ENCODE results near the gene AHDC1.

AHDC1 gene

DNA sequence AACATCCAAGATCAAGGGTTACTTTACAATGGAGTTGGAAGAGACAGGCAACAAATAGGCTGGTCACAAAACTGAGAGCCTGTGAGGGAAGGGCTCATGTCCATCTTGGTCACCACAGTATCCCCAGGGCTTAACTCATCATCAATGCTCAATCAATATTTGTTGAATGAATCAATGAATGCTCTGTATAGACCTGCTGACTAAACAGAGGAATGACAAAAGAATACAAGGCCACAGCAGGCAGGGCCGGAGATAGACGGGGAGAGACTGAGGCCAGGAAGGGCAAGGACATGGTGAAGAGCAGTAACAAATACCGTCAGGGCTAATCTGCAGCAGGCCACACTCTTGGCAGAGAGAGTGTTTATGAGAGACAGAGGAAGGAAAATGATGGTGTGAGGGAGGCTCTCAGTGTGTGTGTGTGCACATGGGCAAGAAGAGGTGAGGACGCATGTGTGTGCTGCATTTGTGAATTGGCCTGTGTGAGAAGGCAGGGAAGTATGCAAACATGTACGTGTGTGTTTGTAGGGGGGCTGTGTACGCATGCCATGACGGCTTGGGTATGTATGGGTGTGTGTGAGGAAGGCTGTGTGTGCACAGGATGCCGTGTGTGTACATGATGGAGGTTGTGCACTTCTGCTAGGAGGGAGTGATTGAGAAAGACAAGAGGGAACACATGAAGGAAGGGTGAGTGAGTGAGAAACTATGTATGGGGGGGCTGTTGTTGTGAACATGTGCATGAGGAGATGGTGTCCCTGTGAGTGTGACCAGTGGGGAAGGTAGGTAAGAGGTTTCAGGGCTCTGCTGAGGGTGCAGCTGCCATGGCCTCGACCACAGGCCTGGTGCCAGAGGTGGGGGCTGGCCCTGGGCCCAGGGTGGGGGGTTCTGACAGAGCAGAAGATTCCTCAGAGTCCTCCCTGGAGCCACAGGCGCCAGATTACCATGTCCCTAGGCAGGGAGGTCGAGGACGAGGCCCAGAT is 15.4 kb downstream of the AHDC1 start:
- ATAC-seq = no peak
- TF ChIP-seq OSR1 (CRISPR knock-in tag; IDR thresholded peaks at IDR 0.05) = no peak
- no peak for TF ChIP-seq TOX (CRISPR knock-in tag; IDR thresholded peaks at IDR 0.05; ENCODE audit: borderline replicate concordance)
- no peak for TF ChIP-seq TCF4 (CRISPR knock-in tag; IDR thresholded peaks at IDR 0.05; ENCODE audit: borderline replicate concordance)
- no peak for TF ChIP-seq PPARA (CRISPR knock-in tag; IDR thresholded peaks at IDR 0.05; ENCODE audit: borderline replicate concordance)

DNA sequence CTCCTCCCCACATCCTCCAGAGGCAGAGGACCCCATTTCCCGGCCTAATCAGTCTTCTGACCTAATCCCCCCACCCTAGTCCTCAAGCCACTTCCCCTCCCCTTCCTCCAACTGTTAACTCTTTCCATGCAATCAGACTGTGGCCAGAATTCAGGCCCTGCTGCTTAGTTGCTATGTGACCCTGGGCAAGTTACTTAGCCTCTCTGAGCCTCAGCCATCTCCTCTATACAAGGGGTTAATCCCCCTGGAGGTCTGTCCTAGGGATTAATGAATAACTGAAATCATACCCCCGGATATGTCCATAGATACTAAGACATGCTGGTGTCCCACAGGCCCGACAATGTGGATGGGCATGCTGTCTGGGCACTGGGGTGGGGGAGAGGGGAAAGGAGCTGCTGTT is 18.3 kb downstream of the AHDC1 start:
- no peak for ATAC-seq
- TF ChIP-seq ZFP3 (CRISPR knock-in tag; IDR thresholded peaks at IDR 0.05) = no peak
- TF ChIP-seq ZC3H10 (CRISPR knock-in tag; IDR thresholded peaks at IDR 0.05) = no peak
- no peak for TF ChIP-seq ESRRG (CRISPR knock-in tag; IDR thresholded peaks at IDR 0.05)
- no peak for TF ChIP-seq ZNF70 (CRISPR knock-in tag; IDR thresholded peaks at IDR 0.05)
- TF ChIP-seq ARNTL (CRISPR knock-in tag; IDR thresholded peaks at IDR 0.05; ENCODE audit: borderline replicate concordance, low read depth) = no peak
- no peak for TF ChIP-seq PPARA (CRISPR knock-in tag; IDR thresholded peaks at IDR 0.05; ENCODE audit: borderline replicate concordance)
- no peak for TF ChIP-seq OSR1 (CRISPR knock-in tag; IDR thresholded peaks at IDR 0.05)
- no peak for TF ChIP-seq ZNF8 (CRISPR knock-in tag; IDR thresholded peaks at IDR 0.05)
- TF ChIP-seq TOX (CRISPR knock-in tag; IDR thresholded peaks at IDR 0.05; ENCODE audit: borderline replicate concordance) = no peak
- TF ChIP-seq ZNF565 (CRISPR knock-in tag; conservative IDR thresholded peaks at IDR 0.05; ENCODE audit: low read depth) = no peak
- TF ChIP-seq, protein P1, sequence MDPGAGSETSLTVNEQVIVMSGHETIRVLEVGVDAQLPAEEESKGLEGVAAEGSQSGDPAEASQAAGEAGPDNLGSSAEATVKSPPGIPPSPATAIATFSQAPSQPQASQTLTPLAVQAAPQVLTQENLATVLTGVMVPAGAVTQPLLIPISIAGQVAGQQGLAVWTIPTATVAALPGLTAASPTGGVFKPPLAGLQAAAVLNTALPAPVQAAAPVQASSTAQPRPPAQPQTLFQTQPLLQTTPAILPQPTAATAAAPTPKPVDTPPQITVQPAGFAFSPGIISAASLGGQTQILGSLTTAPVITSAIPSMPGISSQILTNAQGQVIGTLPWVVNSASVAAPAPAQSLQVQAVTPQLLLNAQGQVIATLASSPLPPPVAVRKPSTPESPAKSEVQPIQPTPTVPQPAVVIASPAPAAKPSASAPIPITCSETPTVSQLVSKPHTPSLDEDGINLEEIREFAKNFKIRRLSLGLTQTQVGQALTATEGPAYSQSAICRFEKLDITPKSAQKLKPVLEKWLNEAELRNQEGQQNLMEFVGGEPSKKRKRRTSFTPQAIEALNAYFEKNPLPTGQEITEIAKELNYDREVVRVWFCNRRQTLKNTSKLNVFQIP (CRISPR knock-in tag; IDR thresholded peaks at IDR 0.05; ENCODE audit: borderline replicate concordance, low read depth) = no peak
- TF ChIP-seq ZFP30 (CRISPR knock-in tag; IDR thresholded peaks at IDR 0.05) = no peak
- TF ChIP-seq, protein P2, sequence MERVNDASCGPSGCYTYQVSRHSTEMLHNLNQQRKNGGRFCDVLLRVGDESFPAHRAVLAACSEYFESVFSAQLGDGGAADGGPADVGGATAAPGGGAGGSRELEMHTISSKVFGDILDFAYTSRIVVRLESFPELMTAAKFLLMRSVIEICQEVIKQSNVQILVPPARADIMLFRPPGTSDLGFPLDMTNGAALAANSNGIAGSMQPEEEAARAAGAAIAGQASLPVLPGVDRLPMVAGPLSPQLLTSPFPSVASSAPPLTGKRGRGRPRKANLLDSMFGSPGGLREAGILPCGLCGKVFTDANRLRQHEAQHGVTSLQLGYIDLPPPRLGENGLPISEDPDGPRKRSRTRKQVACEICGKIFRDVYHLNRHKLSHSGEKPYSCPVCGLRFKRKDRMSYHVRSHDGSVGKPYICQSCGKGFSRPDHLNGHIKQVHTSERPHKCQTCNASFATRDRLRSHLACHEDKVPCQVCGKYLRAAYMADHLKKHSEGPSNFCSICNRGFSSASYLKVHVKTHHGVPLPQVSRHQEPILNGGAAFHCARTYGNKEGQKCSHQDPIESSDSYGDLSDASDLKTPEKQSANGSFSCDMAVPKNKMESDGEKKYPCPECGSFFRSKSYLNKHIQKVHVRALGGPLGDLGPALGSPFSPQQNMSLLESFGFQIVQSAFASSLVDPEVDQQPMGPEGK (CRISPR knock-in tag; IDR thresholded peaks at IDR 0.05; ENCODE audit: borderline replicate concordance) = no peak
- no peak for TF ChIP-seq BACH2 (CRISPR knock-in tag; IDR thresholded peaks at IDR 0.05; ENCODE audit: borderline replicate concordance)
- TF ChIP-seq, protein P3, sequence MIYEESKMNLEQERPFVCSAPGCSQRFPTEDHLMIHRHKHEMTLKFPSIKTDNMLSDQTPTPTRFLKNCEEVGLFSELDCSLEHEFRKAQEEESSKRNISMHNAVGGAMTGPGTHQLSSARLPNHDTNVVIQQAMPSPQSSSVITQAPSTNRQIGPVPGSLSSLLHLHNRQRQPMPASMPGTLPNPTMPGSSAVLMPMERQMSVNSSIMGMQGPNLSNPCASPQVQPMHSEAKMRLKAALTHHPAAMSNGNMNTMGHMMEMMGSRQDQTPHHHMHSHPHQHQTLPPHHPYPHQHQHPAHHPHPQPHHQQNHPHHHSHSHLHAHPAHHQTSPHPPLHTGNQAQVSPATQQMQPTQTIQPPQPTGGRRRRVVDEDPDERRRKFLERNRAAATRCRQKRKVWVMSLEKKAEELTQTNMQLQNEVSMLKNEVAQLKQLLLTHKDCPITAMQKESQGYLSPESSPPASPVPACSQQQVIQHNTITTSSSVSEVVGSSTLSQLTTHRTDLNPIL (CRISPR knock-in tag; IDR thresholded peaks at IDR 0.05; ENCODE audit: low read depth) = no peak
- TF ChIP-seq, protein P4, sequence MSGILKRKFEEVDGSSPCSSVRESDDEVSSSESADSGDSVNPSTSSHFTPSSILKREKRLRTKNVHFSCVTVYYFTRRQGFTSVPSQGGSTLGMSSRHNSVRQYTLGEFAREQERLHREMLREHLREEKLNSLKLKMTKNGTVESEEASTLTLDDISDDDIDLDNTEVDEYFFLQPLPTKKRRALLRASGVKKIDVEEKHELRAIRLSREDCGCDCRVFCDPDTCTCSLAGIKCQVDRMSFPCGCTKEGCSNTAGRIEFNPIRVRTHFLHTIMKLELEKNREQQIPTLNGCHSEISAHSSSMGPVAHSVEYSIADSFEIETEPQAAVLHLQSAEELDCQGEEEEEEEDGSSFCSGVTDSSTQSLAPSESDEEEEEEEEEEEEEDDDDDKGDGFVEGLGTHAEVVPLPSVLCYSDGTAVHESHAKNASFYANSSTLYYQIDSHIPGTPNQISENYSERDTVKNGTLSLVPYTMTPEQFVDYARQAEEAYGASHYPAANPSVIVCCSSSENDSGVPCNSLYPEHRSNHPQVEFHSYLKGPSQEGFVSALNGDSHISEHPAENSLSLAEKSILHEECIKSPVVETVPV (CRISPR knock-in tag; IDR thresholded peaks at IDR 0.05) = no peak
- TF ChIP-seq RARB (CRISPR knock-in tag; IDR thresholded peaks at IDR 0.05) = no peak
- no peak for TF ChIP-seq CSDC2 (CRISPR knock-in tag; IDR thresholded peaks at IDR 0.05)

DNA sequence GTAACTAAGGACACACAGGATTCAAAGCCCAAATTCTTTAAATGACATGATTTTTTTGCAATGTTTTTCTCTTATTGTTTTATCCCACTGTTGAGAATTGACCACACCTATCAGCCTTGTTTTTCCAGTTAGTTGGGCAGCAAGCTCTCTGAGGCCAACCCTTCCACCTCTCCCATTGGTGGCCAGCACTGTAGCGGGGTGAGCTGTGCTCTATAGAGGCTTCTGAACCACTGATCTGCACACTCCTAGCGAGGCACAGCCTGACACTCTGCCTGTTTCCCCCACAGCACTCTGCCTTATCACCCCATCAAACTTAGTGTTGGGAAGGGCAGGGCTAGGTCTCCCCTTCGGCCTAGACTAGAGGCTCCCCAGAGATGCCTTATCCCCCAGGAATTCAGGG is 19.5 kb downstream of the AHDC1 start:
- TF ChIP-seq ESRRG (CRISPR knock-in tag; IDR thresholded peaks at IDR 0.05) = no peak
- no peak for ATAC-seq

DNA sequence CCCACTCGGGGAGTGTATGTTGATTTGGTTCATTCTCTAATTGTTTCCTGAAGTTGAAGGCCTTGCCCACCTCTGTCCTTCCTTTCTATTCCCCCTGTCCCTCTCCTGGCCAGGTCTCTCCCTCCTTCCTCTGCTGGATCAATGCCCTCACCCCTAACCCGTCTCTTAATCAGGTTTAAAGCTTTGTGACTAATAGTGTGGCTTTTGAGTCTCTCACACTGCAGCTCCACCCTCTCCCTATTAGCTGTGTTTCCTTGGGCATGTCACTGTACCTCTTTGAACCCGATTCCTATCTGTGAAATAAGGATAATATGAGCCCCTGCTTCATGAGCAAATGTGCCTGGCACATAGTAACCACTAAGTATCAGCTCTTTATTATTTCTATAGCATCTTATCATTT is 20.5 kb downstream of the AHDC1 start:
- no peak for ATAC-seq
- no peak for TF ChIP-seq BACH2 (CRISPR knock-in tag; IDR thresholded peaks at IDR 0.05; ENCODE audit: borderline replicate concordance)
- TF ChIP-seq SNAI2 (CRISPR knock-in tag; IDR thresholded peaks at IDR 0.05) = no peak
- TF ChIP-seq OSR1 (CRISPR knock-in tag; IDR thresholded peaks at IDR 0.05) = no peak
- no peak for TF ChIP-seq ZC3H10 (CRISPR knock-in tag; IDR thresholded peaks at IDR 0.05)
- TF ChIP-seq, protein P1 (CRISPR knock-in tag; IDR thresholded peaks at IDR 0.05; ENCODE audit: borderline replicate concordance, low read depth) = no peak
- TF ChIP-seq, protein P4 (CRISPR knock-in tag; IDR thresholded peaks at IDR 0.05) = no peak
- TF ChIP-seq ZNF565 (CRISPR knock-in tag; conservative IDR thresholded peaks at IDR 0.05; ENCODE audit: low read depth) = no peak
- no peak for TF ChIP-seq ISL1 (CRISPR knock-in tag; IDR thresholded peaks at IDR 0.05)
- TF ChIP-seq ZNF70 (CRISPR knock-in tag; IDR thresholded peaks at IDR 0.05) = no peak
- TF ChIP-seq, protein P2 (CRISPR knock-in tag; IDR thresholded peaks at IDR 0.05; ENCODE audit: borderline replicate concordance) = no peak
- TF ChIP-seq, protein P3 (CRISPR knock-in tag; IDR thresholded peaks at IDR 0.05; ENCODE audit: low read depth) = no peak

Measured in SK-N-SH treated with all-trans-retinoic acid at 6 μM for 48 hours (cell line).